Measurements from ENCODE around the gene NADSYN1. TPM values are rescaled to one million over a fixed set of nuclear protein-coding genes. Genes with fewer than 3 reads are reported as not detected.
A peak's percentile ranks its signal among the peaks of the same experiment; 100 is the strongest.

NADSYN1 gene
- total and polyA plus RNA-seq, 2 experiments from 2014 or later = 42.0 to 50.4 TPM

GRCh38 chr11:71429701-71430100 is 23.3 kb upstream of the NADSYN1 start:
- in situ Hi-C loops (cut with MboI) = no loop called here
- 0 out of 2 replicates have a peak, but pooled peaks cover 4% of the 10 kb centered on the region for H3K4me1 ChIP-seq (ENCODE audit: insufficient read depth)
- H4K20me1 ChIP-seq (ENCODE audit: insufficient read depth) = no peaks in the 10 kb centered on the region
- peaks cover 12% of the 10 kb centered on the region; the same call in 1 of the 2 replicates for H3K27me3 ChIP-seq (replicated peaks; ENCODE audit: insufficient read depth)
- no peak overlapping the region for H2AFZ ChIP-seq
- no peaks in the 10 kb centered on the region for H3K36me3 ChIP-seq (ENCODE audit: low read depth)
- DNase-seq = no peak
- H3K4me3 ChIP-seq = no peak overlapping the region
- H3K4me2 ChIP-seq (ENCODE audit: unreplicated experiment) = no peak overlapping the region
- 75 to 81% methylated on average over 6 of the region's 6 CpGs for WGBS, 2 experiments (ENCODE audit: low coverage in 1 of 2, low lambda C conversion rate in 2 of 2, missing lambda C conversion rate in 2 of 2)
- no peak overlapping the region for H3K27ac ChIP-seq
- H3K9me3 ChIP-seq (ENCODE audit: low read depth) = no peaks in the 10 kb centered on the region
- TF ChIP-seq EZH2phosphoT487 (IDR thresholded peaks at IDR 0.05; ENCODE audit: insufficient read depth, low read depth) = no peak
- no peak for TF ChIP-seq EZH2 (IDR thresholded peaks at IDR 0.05; ENCODE audit: insufficient read depth, poor library complexity, severe bottlenecking)
- H3F3A ChIP-seq (ENCODE audit: insufficient read depth) = no peaks in the 10 kb centered on the region
- no peaks in the 10 kb centered on the region for H3K79me2 ChIP-seq (ENCODE audit: insufficient read depth)
- no peaks in the 10 kb centered on the region for H3K9me2 ChIP-seq (ENCODE audit: insufficient read depth)
- no peak overlapping the region for H3K9ac ChIP-seq

- H4K20me1 ChIP-seq (ENCODE audit: insufficient read depth) = no peaks in the 10 kb centered on the region
- 0 out of 2 replicates have a peak, but pooled peaks cover 4% of the 10 kb centered on the region for H3K4me1 ChIP-seq (ENCODE audit: insufficient read depth)
- no peaks in the 10 kb centered on the region for H3K36me3 ChIP-seq (ENCODE audit: low read depth)
- no peaks in the 10 kb centered on the region for H3K9me3 ChIP-seq (ENCODE audit: low read depth)
- no peak for DNase-seq
- no peak overlapping the region for H2AFZ ChIP-seq
- peaks cover 12% of the 10 kb centered on the region; the same call in 1 of the 2 replicates for H3K27me3 ChIP-seq (replicated peaks; ENCODE audit: insufficient read depth)
- in situ Hi-C loops (cut with MboI) = no loop called here
- no peak overlapping the region for H3K4me2 ChIP-seq (ENCODE audit: unreplicated experiment)
- no peak overlapping the region for H3K4me3 ChIP-seq
- H3K9me2 ChIP-seq (ENCODE audit: insufficient read depth) = no peaks in the 10 kb centered on the region
- H3K79me2 ChIP-seq (ENCODE audit: insufficient read depth) = no peaks in the 10 kb centered on the region
- 84 to 90% methylated on average over 9 of the region's 9 CpGs for WGBS, 2 experiments (ENCODE audit: low coverage in 1 of 2, low lambda C conversion rate in 2 of 2, missing lambda C conversion rate in 2 of 2)
- H3K27ac ChIP-seq = no peak overlapping the region
- TF ChIP-seq EZH2phosphoT487 (IDR thresholded peaks at IDR 0.05; ENCODE audit: insufficient read depth, low read depth) = no peak
- TF ChIP-seq EZH2 (IDR thresholded peaks at IDR 0.05; ENCODE audit: insufficient read depth, poor library complexity, severe bottlenecking) = no peak
- no peak overlapping the region for H3K9ac ChIP-seq
- H3F3A ChIP-seq (ENCODE audit: insufficient read depth) = no peaks in the 10 kb centered on the region
Observed at GRCh38 chr11:71430166-71430565, 22.8 kb upstream of the NADSYN1 start.

DNA sequence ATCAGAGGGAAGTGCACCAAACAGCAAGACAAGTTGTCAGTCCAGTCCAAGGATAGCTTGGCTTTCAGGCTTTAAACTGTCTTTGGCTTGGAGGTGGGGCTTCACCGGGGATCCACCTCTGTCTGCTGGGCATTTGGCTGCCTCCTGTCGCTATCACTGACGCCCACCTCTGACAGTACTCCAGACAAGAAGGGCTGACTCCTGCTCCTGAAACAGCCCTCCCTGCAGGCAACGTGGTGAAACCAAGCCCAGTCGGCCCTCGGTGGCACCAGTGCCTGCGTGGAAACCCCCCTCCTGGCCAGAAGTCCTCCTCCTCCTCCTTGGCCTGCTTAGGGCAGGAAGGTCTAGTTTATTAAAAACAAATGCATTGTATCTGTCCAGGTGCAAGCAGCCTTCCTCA is 21.7 kb upstream of the NADSYN1 start:
- no peak overlapping the region for H3K27ac ChIP-seq
- H3K4me3 ChIP-seq = no peak overlapping the region
- 69 to 72% methylated on average over 7 of the region's 7 CpGs for WGBS, 2 experiments (ENCODE audit: low coverage in 1 of 2, low lambda C conversion rate in 2 of 2, missing lambda C conversion rate in 2 of 2)
- in situ Hi-C loops (cut with MboI) = no loop called here
- H3K9me2 ChIP-seq (ENCODE audit: insufficient read depth) = no peaks in the 10 kb centered on the region
- no peaks in the 10 kb centered on the region for H4K20me1 ChIP-seq (ENCODE audit: insufficient read depth)
- 0 out of 2 replicates have a peak, but pooled peaks cover 4% of the 10 kb centered on the region for H3K4me1 ChIP-seq (ENCODE audit: insufficient read depth)
- H3K9me3 ChIP-seq (ENCODE audit: low read depth) = no peaks in the 10 kb centered on the region
- H3K27me3 ChIP-seq (replicated peaks; ENCODE audit: insufficient read depth) = peaks cover 12% of the 10 kb centered on the region; the same call in 1 of the 2 replicates
- H2AFZ ChIP-seq = no peak overlapping the region
- no peaks in the 10 kb centered on the region for H3K36me3 ChIP-seq (ENCODE audit: low read depth)
- no peak overlapping the region for H3K9ac ChIP-seq
- H3K4me2 ChIP-seq (ENCODE audit: unreplicated experiment) = no peak overlapping the region
- no peak for TF ChIP-seq EZH2phosphoT487 (IDR thresholded peaks at IDR 0.05; ENCODE audit: insufficient read depth, low read depth)
- TF ChIP-seq EZH2 (IDR thresholded peaks at IDR 0.05; ENCODE audit: insufficient read depth, poor library complexity, severe bottlenecking) = no peak
- H3K79me2 ChIP-seq (ENCODE audit: insufficient read depth) = no peaks in the 10 kb centered on the region
- no peak for DNase-seq
- no peaks in the 10 kb centered on the region for H3F3A ChIP-seq (ENCODE audit: insufficient read depth)

DNA sequence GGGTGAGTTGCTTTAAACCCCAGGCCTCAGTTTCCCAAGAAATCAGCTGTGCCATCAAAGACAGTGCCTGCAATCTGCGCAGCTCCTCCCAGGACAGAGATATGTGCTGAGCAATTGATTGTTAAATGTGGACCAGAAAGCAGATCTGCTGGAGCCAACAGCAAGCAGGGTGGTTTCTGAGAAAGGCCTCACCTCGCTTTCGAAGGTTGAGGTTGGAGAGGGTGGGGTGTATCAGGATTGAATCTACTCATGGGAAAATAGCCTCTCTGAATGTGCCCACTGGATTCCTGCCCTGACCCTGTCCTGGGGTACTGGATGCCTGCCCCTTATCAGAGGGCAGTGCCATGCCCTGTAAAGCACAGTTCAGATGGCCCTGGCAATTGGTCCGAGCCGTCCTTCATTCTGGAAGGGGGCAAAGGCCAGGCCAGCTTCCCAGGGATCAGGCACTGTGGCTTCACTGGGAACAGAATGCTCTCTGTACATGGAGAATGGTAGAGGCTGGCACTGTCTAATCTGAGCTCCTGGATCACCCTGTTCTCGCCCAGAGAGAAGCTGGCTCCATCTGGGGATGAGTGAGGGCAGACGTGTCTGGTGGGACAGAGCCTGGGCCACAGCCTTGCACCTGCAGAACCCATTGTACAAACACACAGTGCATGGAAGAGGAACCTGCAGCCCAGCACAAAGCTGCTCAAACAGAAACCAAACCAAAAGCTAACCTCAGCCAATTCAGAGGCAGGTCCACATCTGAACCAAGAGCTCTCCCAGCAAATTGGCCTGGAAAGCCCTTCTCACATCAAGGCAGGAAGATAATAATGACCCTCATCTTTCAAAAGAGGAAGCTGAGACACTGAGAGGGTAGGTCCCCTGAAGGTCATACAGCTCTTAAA is 20.0 kb upstream of the NADSYN1 start:
- Histone ChIP-seq H3F3A (ENCODE audit: insufficient read depth) (no peaks in the 10 kb centered on the region), H3K4me1 (ENCODE audit: insufficient read depth) (0 out of 2 replicates have a peak, but pooled peaks cover 4% of the 10 kb centered on the region), H3K27ac (no peak overlapping the region), H3K9me2 (ENCODE audit: insufficient read depth) (no peaks in the 10 kb centered on the region), H3K36me3 (ENCODE audit: low read depth) (no peaks in the 10 kb centered on the region), H4K20me1 (ENCODE audit: insufficient read depth) (no peaks in the 10 kb centered on the region), H3K9me3 (ENCODE audit: low read depth) (no peaks in the 10 kb centered on the region), H3K4me2 (ENCODE audit: unreplicated experiment) (no peak overlapping the region), H3K79me2 (ENCODE audit: insufficient read depth) (no peaks in the 10 kb centered on the region), H3K4me3 (no peak overlapping the region), H3K27me3 (replicated peaks; ENCODE audit: insufficient read depth) (peaks cover 12% of the 10 kb centered on the region; the same call in 1 of the 2 replicates), H3K9ac (no peak overlapping the region), H2AFZ (peak overlapping the region; percentile 51)
- TF ChIP-seq EZH2 (IDR thresholded peaks at IDR 0.05; ENCODE audit: insufficient read depth, poor library complexity, severe bottlenecking) (no peak), EZH2phosphoT487 (IDR thresholded peaks at IDR 0.05; ENCODE audit: insufficient read depth, low read depth) (no peak)
- DNase-seq = no peak
- in situ Hi-C loops (cut with MboI) = no loop called here
- WGBS, 2 experiments (ENCODE audit: low coverage in 1 of 2, low lambda C conversion rate in 2 of 2, missing lambda C conversion rate in 2 of 2) = 77% methylated on average over 7 of the region's 7 CpGs
